GM23248 (cell line): ENCODE measurements around the gene MMP3. TPM values are rescaled to one million over a fixed set of nuclear protein-coding genes. Genes with fewer than 3 reads are reported as not detected.
A peak's percentile ranks its signal among the peaks of the same experiment; 100 is the strongest.

Experiments
- DNase-seq: peaks from one replicate; pipeline ENCODE4 v3.0.0-alpha.2; 2015
- H2AFZ ChIP-seq: fragments of 200-600 bp; sonication (generic); 2 replicates; pipeline ENCODE4 v1.6.1; 2016; ENCODE audit warnings: antibody characterized with exemption
- H3F3A ChIP-seq: fragments of 200-600 bp; sonication (generic); 2 replicates; pipeline ENCODE4 v1.6.1; 2016; ENCODE audit warnings: mild to moderate bottlenecking, antibody characterized with exemption, mixed run types; ENCODE audit not compliant: insufficient read depth
- H3K27ac ChIP-seq: fragments of 200-600 bp; sonication (generic); 2 replicates; pipeline ENCODE4 v1.5.1; 2016; ENCODE audit warnings: mild to moderate bottlenecking
- H3K27me3 ChIP-seq: fragments of 200-600 bp; sonication (generic); replicated peaks from 2 replicates; pipeline ENCODE4 v1.6.1; 2016; ENCODE audit warnings: mild to moderate bottlenecking; ENCODE audit not compliant: insufficient read depth
- H3K36me3 ChIP-seq: fragments of 200-600 bp; sonication (generic); 2 replicates; pipeline ENCODE4 v1.6.1; 2016; ENCODE audit warnings: low read depth, mild to moderate bottlenecking
- H3K4me1 ChIP-seq: fragments of 200-600 bp; sonication (generic); 2 replicates; pipeline ENCODE4 v1.6.1; 2016; ENCODE audit warnings: mild to moderate bottlenecking; ENCODE audit not compliant: insufficient read depth
- H3K4me2 ChIP-seq: fragments of 200-600 bp; sonication (generic); one replicate; pipeline ENCODE4 v1.6.1; 2016; ENCODE audit warnings: mild to moderate bottlenecking; ENCODE audit not compliant: unreplicated experiment
- H3K4me3 ChIP-seq: fragments of 200-600 bp; sonication (generic); 2 replicates; pipeline ENCODE4 v1.5.1; 2016; ENCODE audit warnings: mild to moderate bottlenecking
- H3K79me2 ChIP-seq: fragments of 200-600 bp; sonication (generic); 2 replicates; pipeline ENCODE4 v1.6.1; 2016; ENCODE audit warnings: mild to moderate bottlenecking; ENCODE audit not compliant: insufficient read depth
- H3K9ac ChIP-seq: fragments of 200-600 bp; sonication (generic); 2 replicates; pipeline ENCODE4 v1.6.1; 2016; ENCODE audit warnings: mild to moderate bottlenecking
- H3K9me2 ChIP-seq: fragments of 200-600 bp; sonication (generic); 2 replicates; pipeline ENCODE4 v1.6.1; 2016; ENCODE audit warnings: mixed run types, mild to moderate bottlenecking, moderate library complexity; ENCODE audit not compliant: insufficient read depth
- H3K9me3 ChIP-seq: fragments of 200-600 bp; sonication (generic); one replicate; pipeline ENCODE4 v1.6.1; 2017; ENCODE audit warnings: low read depth
- H4K20me1 ChIP-seq: fragments of 200-600 bp; sonication (generic); 2 replicates; pipeline ENCODE4 v1.6.0; 2016; ENCODE audit not compliant: insufficient read depth
- EZH2 ChIP-seq: fragments of 200-600 bp; sonication (generic); IDR thresholded peaks from 2 replicates; pipeline ENCODE4 v1.6.1; 2018; ENCODE audit warnings: antibody characterized with exemption, mild to moderate bottlenecking; ENCODE audit not compliant: insufficient read depth, poor library complexity, severe bottlenecking
- EZH2phosphoT487 ChIP-seq: fragments of 200-600 bp; sonication (generic); IDR thresholded peaks from 2 replicates; pipeline ENCODE4 v1.6.1; 2018; ENCODE audit warnings: antibody characterized with exemption, moderate library complexity, mild to moderate bottlenecking, low read depth; ENCODE audit not compliant: insufficient read depth
- WGBS, 2 experiments: methylation state at CpG; one replicate each; pipeline ENCODE4 v1.1.6; 2015 to 2017; ENCODE audit warnings: low lambda C conversion rate in 2 of 2, low coverage in 1 of 2; ENCODE audit errors: missing lambda C conversion rate in 2 of 2; 5-methylcytosine and 5-hydroxymethylcytosine counted together
- in situ Hi-C: fragments of 300-500 bp; cut with MboI; formaldehyde crosslinking; loops from 2 replicates; pipeline ENCODE4 v1.15.0; 2020
- polyA plus RNA-seq: library from polyadenylated mRNA; unstranded; fragments of >200 nt; fragmentation: Nextera tagmentation; extraction: Ambion mirVana; gene quantifications from 2 replicates; pipeline ENCODE4 v1.2.1, GENCODE V29; 2016
- total RNA-seq: library from RNA; depleted of rRNA; stranded (reverse); fragments of >200 nt; shearing (Covaris generic); gene quantifications from 2 replicates; pipeline ENCODE4 v1.2.3, GENCODE V29; 2014

MMP3 gene
- total and polyA plus RNA-seq, 2 experiments from 2014 or later, result 18.8 to 19.1 TPM

DNA sequence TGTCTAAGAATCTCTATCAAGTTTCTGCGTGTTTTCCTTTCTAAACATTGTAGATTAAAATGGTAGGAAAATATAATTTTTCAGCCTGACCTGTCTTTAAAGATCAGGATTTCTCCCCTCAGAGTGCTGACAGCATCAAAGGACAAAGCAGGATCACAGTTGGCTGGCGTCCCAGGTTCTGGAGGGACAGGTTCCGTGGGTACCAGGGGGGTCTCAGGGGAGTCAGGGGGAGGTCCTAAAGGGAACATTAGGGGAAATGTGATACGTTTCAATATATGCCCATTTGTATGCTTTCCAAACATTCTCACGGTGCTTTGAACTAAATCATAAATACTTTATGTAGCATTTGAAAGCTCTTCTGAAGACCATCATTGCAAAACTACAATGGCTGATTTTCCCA, 3.4 kb downstream of the MMP3 start:
- DNase-seq, result no peak
- H3F3A ChIP-seq, result peaks cover 37% of the 10 kb centered on the region
- no peak overlapping the region for H3K9ac ChIP-seq
- TF ChIP-seq EZH2 (no peak), EZH2phosphoT487 (no peak)
- H3K4me1 ChIP-seq, result peaks cover 37% of the 10 kb centered on the region
- in situ Hi-C loops, result no loop called here
- H3K36me3 ChIP-seq, result no peaks in the 10 kb centered on the region
- H3K9me3 ChIP-seq, result no peaks in the 10 kb centered on the region
- H3K27me3 ChIP-seq, result no peaks in the 10 kb centered on the region
- H3K4me2 ChIP-seq, result no peak overlapping the region
- H3K4me3 ChIP-seq, result no peak overlapping the region
- 54 to 61% methylated on average over 5 of the region's 5 CpGs for WGBS, 2 experiments
- H2AFZ ChIP-seq, result no peak overlapping the region
- no peak overlapping the region for H3K27ac ChIP-seq
- H3K9me2 ChIP-seq, result no peaks in the 10 kb centered on the region; the same call in 1 of the 2 replicates
- no peaks in the 10 kb centered on the region for H4K20me1 ChIP-seq
- no peaks in the 10 kb centered on the region for H3K79me2 ChIP-seq

DNA sequence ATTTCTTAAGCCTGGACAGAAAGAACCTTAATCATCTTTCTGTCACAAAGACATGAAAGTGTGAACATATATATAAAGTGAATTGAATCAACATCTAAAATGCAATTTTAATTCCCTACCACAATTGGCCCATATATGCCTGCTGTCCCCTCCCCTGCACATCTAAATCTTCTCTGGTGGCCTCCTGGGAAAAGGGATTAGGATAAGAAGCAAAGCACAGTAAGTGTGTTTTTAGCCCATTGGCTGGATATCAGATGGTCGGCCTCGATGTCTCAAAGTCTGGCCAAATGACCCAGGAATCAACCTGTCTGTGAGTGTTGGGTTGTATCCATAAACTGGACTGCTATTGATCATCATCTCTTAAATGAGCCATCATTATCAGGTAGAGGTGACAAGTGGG, 5.8 kb downstream of the MMP3 start:
- Histone ChIP-seq H3K9me3 (no peaks in the 10 kb centered on the region), H4K20me1 (no peaks in the 10 kb centered on the region), H3K9ac (no peak overlapping the region), H3K4me3 (no peak overlapping the region), H2AFZ (no peak overlapping the region), H3K79me2 (no peaks in the 10 kb centered on the region), H3K4me2 (no peak overlapping the region), H3K27ac (no peak overlapping the region), H3F3A (peaks cover 20% of the 10 kb centered on the region), H3K27me3 (no peaks in the 10 kb centered on the region), H3K9me2 (no peaks in the 10 kb centered on the region; the same call in 1 of the 2 replicates), H3K36me3 (no peaks in the 10 kb centered on the region), H3K4me1 (peaks cover 22% of the 10 kb centered on the region)
- in situ Hi-C loops, result no loop called here
- TF ChIP-seq EZH2phosphoT487 (no peak), EZH2 (no peak)
- DNase-seq, result no peak
- WGBS, 2 experiments, result 94 to 95% methylated on average over 2 of the region's 2 CpGs

DNA sequence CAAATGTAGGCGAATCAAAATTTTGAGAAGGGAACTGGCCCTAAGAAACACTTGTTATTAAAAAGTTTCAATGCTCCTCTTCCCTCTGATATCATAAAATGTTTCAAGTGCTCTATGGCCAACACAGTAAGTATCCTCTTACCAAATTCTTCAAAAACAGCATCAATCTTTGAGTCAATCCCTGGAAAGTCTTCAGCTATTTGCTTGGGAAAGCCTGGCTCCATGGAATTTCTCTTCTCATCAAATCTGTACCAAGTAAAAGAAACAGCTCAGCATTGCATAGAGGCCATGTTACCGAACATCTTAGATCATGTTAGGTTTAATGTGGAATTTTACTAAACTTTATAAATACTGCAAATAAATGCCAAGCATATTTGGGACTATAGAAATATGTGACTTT, 6.3 kb downstream of the MMP3 start:
- no peak overlapping the region for H3K9ac ChIP-seq
- no peaks in the 10 kb centered on the region for H3K79me2 ChIP-seq
- H3K9me2 ChIP-seq, result no peaks in the 10 kb centered on the region; the same call in 1 of the 2 replicates
- H3K27me3 ChIP-seq, result no peaks in the 10 kb centered on the region
- no peak overlapping the region for H3K4me3 ChIP-seq
- peaks cover 22% of the 10 kb centered on the region for H3K4me1 ChIP-seq
- no peak overlapping the region for H3K4me2 ChIP-seq
- WGBS, 2 experiments, result 79 to 81% methylated on average over 2 of the region's 2 CpGs
- no peak overlapping the region for H3K27ac ChIP-seq
- no peaks in the 10 kb centered on the region for H3K9me3 ChIP-seq
- H3F3A ChIP-seq, result peaks cover 20% of the 10 kb centered on the region
- peak; percentile 49 for DNase-seq
- no peak overlapping the region for H2AFZ ChIP-seq
- H4K20me1 ChIP-seq, result no peaks in the 10 kb centered on the region
- H3K36me3 ChIP-seq, result no peaks in the 10 kb centered on the region
- TF ChIP-seq EZH2, result no peak
- TF ChIP-seq EZH2phosphoT487, result no peak
- in situ Hi-C loops, result no loop called here

- H3K9me2 ChIP-seq, result no peaks in the 10 kb centered on the region; the same call in 1 of the 2 replicates
- H4K20me1 ChIP-seq, result no peaks in the 10 kb centered on the region
- DNase-seq, result peak; percentile 88
- no peaks in the 10 kb centered on the region for H3K27me3 ChIP-seq
- 0 to 7% methylated on average over 3 of the region's 3 CpGs for WGBS, 2 experiments
- peaks cover 20% of the 10 kb centered on the region for H3F3A ChIP-seq
- in situ Hi-C loops, result no loop called here
- no peak overlapping the region for H3K9ac ChIP-seq
- H3K36me3 ChIP-seq, result no peaks in the 10 kb centered on the region
- no peaks in the 10 kb centered on the region for H3K9me3 ChIP-seq
- H3K4me1 ChIP-seq, result peaks cover 22% of the 10 kb centered on the region
- H2AFZ ChIP-seq, result no peak overlapping the region
- H3K79me2 ChIP-seq, result no peaks in the 10 kb centered on the region
- H3K27ac ChIP-seq, result no peak overlapping the region
- TF ChIP-seq EZH2, result no peak
- no peak overlapping the region for H3K4me3 ChIP-seq
- peak overlapping the region; percentile 39 for H3K4me2 ChIP-seq
Measured at GRCh38 chr11:102836290-102836875, 7.0 kb downstream of the MMP3 start.

GRCh38 chr11:102833731-102834130, 9.7 kb downstream of the MMP3 start:
- DNase-seq, result no peak
- TF ChIP-seq EZH2, result no peak
- no peak for TF ChIP-seq EZH2phosphoT487
- H3K4me1 ChIP-seq, result peaks cover 36% of the 10 kb centered on the region
- H3K9me2 ChIP-seq, result no peaks in the 10 kb centered on the region
- no peak overlapping the region for H3K4me3 ChIP-seq
- peaks cover 28% of the 10 kb centered on the region for H3F3A ChIP-seq
- H3K27ac ChIP-seq, result no peak overlapping the region
- no peaks in the 10 kb centered on the region for H3K79me2 ChIP-seq
- no peak overlapping the region for H2AFZ ChIP-seq
- H3K36me3 ChIP-seq, result no peaks in the 10 kb centered on the region
- H3K4me2 ChIP-seq, result no peak overlapping the region
- no peak overlapping the region for H3K9ac ChIP-seq
- H4K20me1 ChIP-seq, result no peaks in the 10 kb centered on the region
- WGBS, 2 experiments, result 92 to 98% methylated on average over 2 of the region's 2 CpGs
- H3K9me3 ChIP-seq, result no peaks in the 10 kb centered on the region
- in situ Hi-C loops, result no loop called here
- H3K27me3 ChIP-seq, result no peaks in the 10 kb centered on the region
